GM23338 (cell line): ENCODE data around the gene NTNG2. TPM values are rescaled to one million over a fixed set of nuclear protein-coding genes. Genes with fewer than 3 reads are reported as not detected.

Source experiments
- ATAC-seq: fragments of 200-7000 bp; cut with Tn5 transposase; 3 replicates; pipeline ENCODE4 v1.9.1; 2020
- DNase-seq: peaks from one replicate; pipeline ENCODE4 v3.0.0-alpha.2; 2015; ENCODE audit warnings: low spot score
- H2AFZ ChIP-seq: fragments of 200-600 bp; sonication (generic); 2 replicates; pipeline ENCODE4 v1.8.0; 2016; ENCODE audit warnings: antibody characterized with exemption, mild to moderate bottlenecking, moderate library complexity
- H3F3A ChIP-seq: fragments of 200-600 bp; sonication (generic); replicated peaks from 2 replicates; pipeline ENCODE4 v1.8.0; 2017; ENCODE audit warnings: antibody characterized with exemption, mixed run types, low read depth
- H3K27ac ChIP-seq: fragments of 200-600 bp; sonication (generic); 2 replicates; pipeline ENCODE4 v1.6.1; 2016; ENCODE audit warnings: low read depth
- H3K27me3 ChIP-seq: fragments of 200-600 bp; sonication (generic); 2 replicates; pipeline ENCODE4 v1.8.0; 2016; ENCODE audit warnings: mild to moderate bottlenecking, mixed run types, moderate library complexity; ENCODE audit not compliant: insufficient read depth
- H3K36me3 ChIP-seq: fragments of 200-600 bp; sonication (generic); 2 replicates; pipeline ENCODE4 v1.8.0; 2016; ENCODE audit warnings: mild to moderate bottlenecking; ENCODE audit not compliant: insufficient read depth
- H3K4me1 ChIP-seq: fragments of 200-600 bp; sonication (generic); 2 replicates; pipeline ENCODE4 v1.8.0; 2016; ENCODE audit warnings: mild to moderate bottlenecking, moderate library complexity; ENCODE audit not compliant: insufficient read depth
- H3K4me2 ChIP-seq: fragments of 200-600 bp; sonication (generic); 2 replicates; pipeline ENCODE4 v1.7.1; 2017; ENCODE audit warnings: mixed run types
- H3K4me3 ChIP-seq: fragments of 200-600 bp; sonication (generic); 2 replicates; pipeline ENCODE4 v1.6.1; 2016; ENCODE audit warnings: mixed run types
- H3K79me2 ChIP-seq: fragments of 200-600 bp; sonication (generic); replicated peaks from 2 replicates; pipeline ENCODE4 v1.8.0; 2017; ENCODE audit warnings: mild to moderate bottlenecking; ENCODE audit not compliant: insufficient read depth
- H3K9me2 ChIP-seq: fragments of 200-600 bp; sonication (generic); 2 replicates; pipeline ENCODE4 v1.8.0; 2017; ENCODE audit not compliant: insufficient read depth
- H4K20me1 ChIP-seq: fragments of 200-600 bp; sonication (generic); replicated peaks from 2 replicates; pipeline ENCODE4 v1.8.0; 2017; ENCODE audit warnings: mild to moderate bottlenecking; ENCODE audit not compliant: insufficient read depth
- H3K27ac Mint-ChIP-seq: 2 replicates; pipeline ENCODE4 v1.8.0; 2020; ENCODE audit warnings: inconsistent platforms, mild to moderate bottlenecking, moderate library complexity, mixed read lengths
- H3K27me3 Mint-ChIP-seq: 3 replicates; pipeline ENCODE4 v1.8.0; 2022; ENCODE audit warnings: low read depth, mild to moderate bottlenecking, moderate library complexity, mixed read lengths, inconsistent platforms; ENCODE audit not compliant: insufficient read depth, poor library complexity
- H3K36me3 Mint-ChIP-seq: 3 replicates; pipeline ENCODE4 v1.8.0; 2021; ENCODE audit warnings: low read depth, mild to moderate bottlenecking, inconsistent platforms, moderate library complexity, mixed read lengths
- H3K4me1 Mint-ChIP-seq: 3 replicates; pipeline ENCODE4 v1.8.0; 2020; ENCODE audit warnings: mild to moderate bottlenecking, inconsistent platforms, mixed read lengths
- H3K4me3 Mint-ChIP-seq: 3 replicates; pipeline ENCODE4 v1.8.0; 2021; ENCODE audit warnings: moderate library complexity, mild to moderate bottlenecking, inconsistent platforms, mixed read lengths
- H3K9me3 Mint-ChIP-seq: 3 replicates; pipeline ENCODE4 v1.8.0; 2020; ENCODE audit warnings: moderate library complexity, mild to moderate bottlenecking, inconsistent platforms, mixed read lengths
- CTCF ChIP-seq, 2 experiments: fragments of 200-600 bp in 1 of 2; sonication (generic) in 1 of 2; conservative IDR thresholded peaks; 2 replicates each; pipeline versions ENCODE4 v1.5.1 to v1.6.1; 2016 to 2017; ENCODE audit warnings: antibody characterized with exemption in 2 of 2, low read depth in 2 of 2, mild to moderate bottlenecking in 2 of 2, moderate library complexity in 1 of 2
- EZH2phosphoT487 ChIP-seq: fragments of 200-600 bp; sonication (generic); IDR thresholded peaks from one replicate; pipeline ENCODE4 v1.8.1; 2018; ENCODE audit warnings: antibody characterized with exemption; ENCODE audit not compliant: unreplicated experiment
- POLR2AphosphoS5 ChIP-seq: IDR thresholded peaks from 2 replicates; pipeline ENCODE4 v1.6.1; 2016; ENCODE audit warnings: antibody characterized with exemption, low read depth
- ZNF462 ChIP-seq: fragments of 250-450 bp; sonication (Bioruptor Pico); IDR thresholded peaks from 2 replicates; pipeline ENCODE4 v1.5.0; 2020; ENCODE audit warnings: mild to moderate bottlenecking, moderate library complexity
- polyA plus RNA-seq: library from polyadenylated mRNA; unstranded; fragments of >200 nt; fragmentation: Nextera tagmentation; extraction: Ambion mirVana; gene quantifications from 2 replicates; pipeline ENCODE4 v1.2.1, GENCODE V29; 2016
- total RNA-seq: library from RNA; depleted of rRNA; stranded (reverse); fragments of >200 nt; shearing (Covaris generic); gene quantifications from 2 replicates; pipeline ENCODE4 v1.2.3, GENCODE V29; 2014

The NTNG2 gene
- total and polyA plus RNA-seq, 2 experiments from 2014 or later, result 0.99 to 1.7 TPM

GRCh38 chr9:132239999-132240840, 78.4 kb downstream of the NTNG2 start:
- Histone ChIP-seq H3K4me3 (peak overlapping the region; percentile 83), H3K27me3 (peaks cover 28% of the 10 kb centered on the region), H3K4me2 (peak overlapping the region; percentile 81), H3K27ac (no peak overlapping the region), H3F3A (0 out of 2 replicates have a peak, but pooled peaks cover 4% of the 10 kb centered on the region), H3K79me2 (no peaks in the 10 kb centered on the region), H3K36me3 (no peaks in the 10 kb centered on the region), H2AFZ (peak overlapping the region; percentile 89; the same call in 1 of the 2 replicates), H3K9me2 (no peaks in the 10 kb centered on the region), H4K20me1 (no peaks in the 10 kb centered on the region), H3K4me1 (peaks cover 16% of the 10 kb centered on the region)
- no peaks in the 10 kb centered on the region for H3K36me3 Mint-ChIP-seq
- H3K4me3 Mint-ChIP-seq, result peak overlapping the region; percentile 59
- DNase-seq (peak; percentile 54), ATAC-seq (peak; percentile 6)
- no peak overlapping the region for H3K27ac Mint-ChIP-seq
- H3K9me3 Mint-ChIP-seq, result no peaks in the 10 kb centered on the region
- H3K27me3 Mint-ChIP-seq, result peaks cover 44% of the 10 kb centered on the region
- peaks cover 28% of the 10 kb centered on the region for H3K4me1 Mint-ChIP-seq
- TF ChIP-seq POLR2AphosphoS5 (no peak), CTCF (conservative IDR thresholded peaks at IDR 0.05; ENCODE audit: low read depth in 2 of 2) (0 out of 4 replicates have a peak, but pooled peaks of 1 of the 2 experiments have one; percentile 10)

- H3F3A ChIP-seq, result 0 out of 2 replicates have a peak, but pooled peaks cover 4% of the 10 kb centered on the region
- DNase-seq (peak; percentile 99), ATAC-seq (peak; percentile 80)
- H3K9me2 ChIP-seq, result no peaks in the 10 kb centered on the region
- Mint-ChIP-seq H3K4me1 (peaks cover 31% of the 10 kb centered on the region), H3K4me3 (peak overlapping the region; percentile 89), H3K9me3 (no peaks in the 10 kb centered on the region), H3K27ac (no peak overlapping the region), H3K36me3 (no peaks in the 10 kb centered on the region), H3K27me3 (peaks cover 46% of the 10 kb centered on the region)
- TF ChIP-seq POLR2AphosphoS5 (peak; percentile 68), EZH2phosphoT487 (no peak)
- H3K4me1 ChIP-seq, result peaks cover 24% of the 10 kb centered on the region
- H3K27ac ChIP-seq, result no peak overlapping the region
- H3K4me2 ChIP-seq, result peak overlapping the region; percentile 99
- H4K20me1 ChIP-seq, result no peaks in the 10 kb centered on the region
- H3K4me3 ChIP-seq, result peak overlapping the region; percentile 83
- H3K79me2 ChIP-seq, result no peaks in the 10 kb centered on the region
- peak overlapping the region; percentile 96 for H2AFZ ChIP-seq
- no peaks in the 10 kb centered on the region for H3K36me3 ChIP-seq
- H3K27me3 ChIP-seq, result peaks cover 28% of the 10 kb centered on the region
These were observed 79.1 kb downstream of the NTNG2 start for GRCh38 chr9:132240841-132241482.

- Histone ChIP-seq H3K27ac (no peak overlapping the region), H3K27me3 (peaks cover 28% of the 10 kb centered on the region), H2AFZ (peak overlapping the region; percentile 96; the same call in 1 of the 2 replicates), H3K4me1 (peaks cover 27% of the 10 kb centered on the region), H3K79me2 (no peaks in the 10 kb centered on the region), H3K4me3 (peak overlapping the region; percentile 83), H4K20me1 (no peaks in the 10 kb centered on the region), H3K36me3 (no peaks in the 10 kb centered on the region), H3K4me2 (peak overlapping the region; percentile 99), H3F3A (0 out of 2 replicates have a peak, but pooled peaks cover 4% of the 10 kb centered on the region), H3K9me2 (no peaks in the 10 kb centered on the region)
- Mint-ChIP-seq H3K36me3 (no peaks in the 10 kb centered on the region), H3K9me3 (no peaks in the 10 kb centered on the region), H3K4me3 (peak overlapping the region; percentile 89), H3K27ac (no peak overlapping the region), H3K4me1 (peaks cover 32% of the 10 kb centered on the region), H3K27me3 (peaks cover 47% of the 10 kb centered on the region)
- no peak for TF ChIP-seq ZNF462 (CRISPR knock-in tag)
- ATAC-seq (peak; percentile 2; the same call in 2 of the 3 replicates), DNase-seq (no peak)
These were observed 79.6 kb downstream of the NTNG2 start for GRCh38 chr9:132241483-132241839.
